ENCODE results near the gene FLRT2.

Gene FLRT2

GRCh38 chr14:85564841-85565527 is 35.0 kb downstream of the FLRT2 start:
- DNase-seq (ENCODE audit: low read depth in 2 of 3, low spot score in 1 of 3): no peak

- no peak for DNase-seq (ENCODE audit: low read depth in 2 of 3, low spot score in 1 of 3)
These were observed 35.9 kb downstream of the FLRT2 start for GRCh38 chr14:85565862-85566296.

- DNase-seq (ENCODE audit: low read depth in 2 of 3, low spot score in 1 of 3): no peak
These were observed 36.7 kb downstream of the FLRT2 start for GRCh38 chr14:85566603-85567002.

GRCh38 chr14:85572011-85572410 is 42.1 kb downstream of the FLRT2 start:
- DNase-seq (ENCODE audit: low read depth in 2 of 3, low spot score in 1 of 3): no peak

GRCh38 chr14:85572845-85573244 is 42.9 kb downstream of the FLRT2 start:
- no peak for DNase-seq (ENCODE audit: low read depth in 2 of 3, low spot score in 1 of 3)

- no peak for DNase-seq (ENCODE audit: low read depth in 2 of 3, low spot score in 1 of 3)
These were observed 43.5 kb downstream of the FLRT2 start for GRCh38 chr14:85573406-85573805.

- DNase-seq (ENCODE audit: low read depth in 2 of 3, low spot score in 1 of 3): no peak
These were observed 45.1 kb downstream of the FLRT2 start for GRCh38 chr14:85574853-85575616.

GRCh38 chr14:85575617-85575898 is 45.6 kb downstream of the FLRT2 start:
- no peak for DNase-seq (ENCODE audit: low read depth in 2 of 3, low spot score in 1 of 3)

- no peak for DNase-seq (ENCODE audit: low read depth in 2 of 3, low spot score in 1 of 3)
These were observed 46.3 kb downstream of the FLRT2 start for GRCh38 chr14:85576218-85576617.

- no peak for DNase-seq (ENCODE audit: low read depth in 2 of 3, low spot score in 1 of 3)
These were observed 47.1 kb downstream of the FLRT2 start for GRCh38 chr14:85576848-85577542.

- DNase-seq (ENCODE audit: low read depth in 2 of 3, low spot score in 1 of 3): no peak
These were observed 47.7 kb downstream of the FLRT2 start for GRCh38 chr14:85577543-85578114.

- no peak for DNase-seq (ENCODE audit: low read depth in 2 of 3, low spot score in 1 of 3)
These were observed 48.4 kb downstream of the FLRT2 start for GRCh38 chr14:85578357-85578756.

- no peak for DNase-seq (ENCODE audit: low read depth in 2 of 3, low spot score in 1 of 3)
These were observed 49.0 kb downstream of the FLRT2 start for GRCh38 chr14:85578930-85579329.

- DNase-seq (ENCODE audit: low read depth in 2 of 3, low spot score in 1 of 3): no peak
These were observed 50.0 kb downstream of the FLRT2 start for GRCh38 chr14:85579942-85580341.

- no peak for DNase-seq (ENCODE audit: low read depth in 2 of 3, low spot score in 1 of 3)
These were observed 50.7 kb downstream of the FLRT2 start for GRCh38 chr14:85580536-85581140.

- no peak for DNase-seq (ENCODE audit: low read depth in 2 of 3, low spot score in 1 of 3)
These were observed 51.7 kb downstream of the FLRT2 start for GRCh38 chr14:85581691-85582090.

- no peak for DNase-seq (ENCODE audit: low read depth in 2 of 3, low spot score in 1 of 3)
These were observed 53.4 kb downstream of the FLRT2 start for GRCh38 chr14:85583380-85583779.

GRCh38 chr14:85584481-85584880 is 54.5 kb downstream of the FLRT2 start:
- DNase-seq (ENCODE audit: low read depth in 2 of 3, low spot score in 1 of 3): no peak

GRCh38 chr14:85587151-85587711 is 57.3 kb downstream of the FLRT2 start:
- DNase-seq (ENCODE audit: low read depth in 2 of 3, low spot score in 1 of 3): no peak

GRCh38 chr14:85590784-85591183 is 60.8 kb downstream of the FLRT2 start:
- no peak for DNase-seq (ENCODE audit: low read depth in 2 of 3, low spot score in 1 of 3)

- no peak for DNase-seq (ENCODE audit: low read depth in 2 of 3, low spot score in 1 of 3)
These were observed 64.3 kb downstream of the FLRT2 start for GRCh38 chr14:85594217-85594616.

Data from stimulated activated CD4-positive, alpha-beta T cell treated with anti-CD3 and anti-CD28 coated beads, Interleukin-12 subunit alpha, Interleukin-12 subunit beta, amount 100 ng/mL, for 48 hours (primary cell).